HTERT RPE-1 (cell line): ENCODE measurements around the gene ANKRD44.

Experiments
- in situ Hi-C: fragments of 300-500 bp; cut with MboI; formaldehyde crosslinking; loops from 4 replicates; pipeline ENCODE4 v1.14.3; 2020; ENCODE audit warnings: low sequenced_read_pairs

ANKRD44 gene

DNA sequence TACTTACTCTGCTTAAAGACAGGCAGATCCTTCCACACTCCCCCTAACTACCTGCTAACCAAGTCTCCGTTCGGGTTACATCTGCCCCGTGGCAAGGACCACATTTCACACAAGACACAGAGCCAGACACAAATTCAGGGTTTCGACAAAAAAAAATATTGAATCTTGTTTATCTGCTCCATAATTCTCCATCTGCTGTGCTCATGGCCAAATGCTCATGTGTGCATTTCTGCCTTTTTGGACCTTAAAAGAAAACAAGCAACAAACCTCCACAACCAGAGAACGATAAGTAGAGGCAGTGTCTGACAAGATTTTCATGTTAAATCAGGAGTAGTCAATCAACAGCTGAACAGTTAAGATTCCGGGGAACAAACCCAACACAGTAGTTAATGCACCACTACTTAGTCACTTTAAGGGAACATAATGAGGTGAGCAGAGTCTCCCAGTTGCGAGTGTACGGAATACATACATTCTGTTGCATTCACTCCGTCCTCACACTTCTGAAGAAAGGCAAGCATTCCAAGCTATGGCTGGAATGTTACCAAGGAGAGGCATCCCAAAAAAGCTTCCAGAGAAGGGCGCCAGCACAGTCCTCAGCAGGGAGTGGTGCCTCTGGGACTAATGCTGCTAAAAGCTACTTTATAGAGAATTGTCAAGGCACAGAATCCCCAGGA lies 121.0 kb downstream of the ANKRD44 start:
- in situ Hi-C loops: no loop called here

DNA sequence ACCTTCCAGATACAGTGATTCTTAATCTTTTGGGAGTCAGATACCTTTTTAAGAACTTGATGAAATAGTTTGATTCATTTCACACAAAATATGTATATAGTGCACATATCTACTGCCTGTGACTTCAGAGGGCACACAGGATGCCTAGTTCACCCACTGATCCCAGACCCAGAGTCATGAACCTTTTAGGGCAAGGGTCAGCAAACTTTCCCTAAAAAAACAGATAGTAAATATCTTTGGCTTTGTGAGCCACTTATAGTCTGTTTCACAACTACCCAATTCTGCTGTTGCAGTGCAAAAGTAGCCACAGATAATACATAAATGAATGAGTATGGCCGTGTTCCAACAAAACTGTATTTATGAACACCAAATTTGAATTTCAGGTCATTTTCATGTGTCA lies 124.9 kb downstream of the ANKRD44 start:
- in situ Hi-C loops: no loop called here

- in situ Hi-C loops: no loop called here
Measured at GRCh38 chr2:197184959-197185586, 125.5 kb downstream of the ANKRD44 start.

DNA sequence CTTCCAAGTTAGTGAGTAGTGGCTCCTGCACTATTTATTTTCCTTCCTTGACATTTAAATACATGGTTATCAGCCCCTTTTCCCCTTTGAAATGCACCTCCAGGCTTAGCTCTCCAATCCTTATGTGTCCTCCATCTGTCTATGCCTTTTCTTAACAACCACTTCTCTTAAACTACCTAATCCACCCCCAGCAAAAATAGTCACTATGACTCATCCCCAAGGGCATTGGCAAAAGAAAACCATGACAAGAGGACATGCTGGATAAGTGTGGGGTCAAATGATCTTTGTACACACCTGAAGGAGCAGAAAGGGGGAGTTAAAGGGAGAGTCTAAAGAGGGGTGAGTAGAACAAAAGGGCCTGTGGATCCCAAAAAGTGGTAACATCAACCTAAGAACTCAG lies 127.2 kb downstream of the ANKRD44 start:
- in situ Hi-C loops: no loop called here

DNA sequence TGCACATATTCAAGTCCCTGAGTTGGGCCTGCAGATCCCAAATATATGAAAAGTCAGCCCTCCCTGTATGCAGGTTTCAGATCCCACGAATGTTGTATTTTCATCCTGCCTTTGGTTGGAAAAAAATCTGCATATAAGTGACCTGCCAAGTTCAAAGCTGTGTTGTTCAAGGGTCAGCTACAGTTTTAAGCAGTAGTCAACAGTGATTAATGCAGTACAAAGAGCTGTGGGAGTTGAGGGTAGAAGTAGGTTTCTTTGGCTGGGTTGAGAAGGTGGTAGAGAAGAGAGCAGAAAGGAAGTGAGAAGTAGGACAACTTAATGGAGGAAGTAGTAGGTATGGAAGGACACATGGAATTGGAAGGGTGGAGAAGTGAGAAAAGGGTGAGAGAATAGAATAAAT lies 127.9 kb downstream of the ANKRD44 start:
- in situ Hi-C loops: no loop called here

GRCh38 chr2:197181491-197181890 lies 129.1 kb downstream of the ANKRD44 start:
- in situ Hi-C loops: no loop called here

GRCh38 chr2:197179744-197180498 lies 130.7 kb downstream of the ANKRD44 start:
- in situ Hi-C loops: no loop called here

- in situ Hi-C loops: no loop called here
Measured at GRCh38 chr2:197176522-197176921, 134.1 kb downstream of the ANKRD44 start.

DNA sequence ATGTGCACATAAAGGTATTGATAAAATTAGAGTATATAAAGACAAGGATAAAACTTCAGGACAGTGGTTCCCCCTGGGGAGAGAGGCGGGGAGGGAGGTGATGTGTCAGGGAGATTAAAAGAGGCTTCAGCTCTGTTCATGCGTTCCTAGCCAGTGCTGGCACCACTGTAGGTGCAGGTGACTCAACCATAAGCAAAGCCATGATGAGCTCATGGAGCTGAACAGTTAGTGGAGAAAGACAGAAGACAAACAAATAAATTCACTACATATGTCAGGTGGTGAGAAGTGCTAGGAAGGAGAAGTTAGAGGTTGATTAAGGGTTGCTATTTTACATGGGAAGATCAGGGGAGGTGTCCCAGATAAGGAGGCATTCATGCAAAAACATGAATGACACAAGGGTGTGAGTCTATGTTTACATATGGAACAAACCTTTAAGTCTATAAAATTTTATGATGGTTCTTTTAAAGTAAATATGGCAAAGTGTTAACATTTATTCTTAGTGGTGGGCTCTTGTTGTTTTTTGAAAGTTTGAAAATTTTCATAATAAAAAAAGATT lies 136.0 kb downstream of the ANKRD44 start:
- in situ Hi-C loops: no loop called here

DNA sequence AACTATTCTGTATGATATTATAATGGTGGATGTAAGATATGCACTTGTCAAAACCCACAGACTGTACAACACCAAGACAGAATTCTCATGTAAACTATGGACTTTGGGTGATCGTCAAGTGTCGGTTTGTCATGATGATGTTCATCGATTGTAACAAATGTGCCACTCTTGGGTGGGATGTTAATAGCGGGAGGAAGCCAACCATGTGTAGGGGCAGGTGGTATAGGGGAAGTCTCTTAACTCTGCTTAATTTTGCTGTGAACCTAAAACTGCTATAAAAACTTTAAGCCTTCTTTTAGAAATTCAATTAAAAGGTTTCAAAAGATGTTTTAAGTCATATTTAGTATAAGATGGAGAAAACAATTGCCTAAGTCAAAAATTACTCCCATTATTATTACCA lies 139.0 kb downstream of the ANKRD44 start:
- in situ Hi-C loops: no loop called here

DNA sequence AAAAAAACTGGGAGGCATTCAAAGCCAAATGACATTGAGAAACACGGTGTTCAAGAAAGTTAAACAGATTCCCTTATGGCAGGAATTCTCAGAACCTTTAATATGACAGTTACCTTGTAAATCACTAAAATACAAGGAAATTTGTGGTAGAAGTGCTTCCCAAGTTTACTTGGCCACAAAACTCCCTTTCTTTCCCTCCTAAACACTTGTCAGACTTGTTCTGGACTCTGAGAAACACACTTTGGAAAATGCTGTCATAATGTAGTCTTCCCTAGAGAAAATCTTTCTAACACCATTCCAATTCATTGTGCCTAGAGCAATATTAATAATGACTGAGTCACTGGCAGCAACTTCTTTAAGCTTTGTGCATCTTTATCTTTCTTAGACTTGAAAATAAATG lies 140.4 kb downstream of the ANKRD44 start:
- in situ Hi-C loops: no loop called here

GRCh38 chr2:197168705-197169104 lies 141.9 kb downstream of the ANKRD44 start:
- in situ Hi-C loops: no loop called here

GRCh38 chr2:197167608-197168314 lies 142.8 kb downstream of the ANKRD44 start:
- in situ Hi-C loops: no loop called here

DNA sequence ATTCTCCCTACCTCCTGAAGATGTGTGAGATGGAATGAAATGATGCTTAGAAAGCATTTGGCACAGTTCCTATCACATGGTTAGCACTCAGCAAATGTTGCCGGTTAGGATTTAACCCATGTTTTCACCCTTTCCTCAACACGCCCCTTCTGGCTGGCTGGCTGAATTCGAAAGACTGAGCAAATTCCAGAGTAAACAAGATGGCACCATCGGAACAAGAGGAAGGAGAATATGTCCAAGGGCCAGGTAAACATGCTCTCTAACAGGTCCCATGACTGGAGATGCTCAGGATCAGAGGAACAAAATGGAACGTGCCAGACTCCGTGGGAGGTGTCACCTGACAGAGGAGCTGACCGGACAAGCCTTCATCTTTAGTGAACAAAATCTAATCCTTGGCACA lies 145.6 kb downstream of the ANKRD44 start:
- in situ Hi-C loops: no loop called here

DNA sequence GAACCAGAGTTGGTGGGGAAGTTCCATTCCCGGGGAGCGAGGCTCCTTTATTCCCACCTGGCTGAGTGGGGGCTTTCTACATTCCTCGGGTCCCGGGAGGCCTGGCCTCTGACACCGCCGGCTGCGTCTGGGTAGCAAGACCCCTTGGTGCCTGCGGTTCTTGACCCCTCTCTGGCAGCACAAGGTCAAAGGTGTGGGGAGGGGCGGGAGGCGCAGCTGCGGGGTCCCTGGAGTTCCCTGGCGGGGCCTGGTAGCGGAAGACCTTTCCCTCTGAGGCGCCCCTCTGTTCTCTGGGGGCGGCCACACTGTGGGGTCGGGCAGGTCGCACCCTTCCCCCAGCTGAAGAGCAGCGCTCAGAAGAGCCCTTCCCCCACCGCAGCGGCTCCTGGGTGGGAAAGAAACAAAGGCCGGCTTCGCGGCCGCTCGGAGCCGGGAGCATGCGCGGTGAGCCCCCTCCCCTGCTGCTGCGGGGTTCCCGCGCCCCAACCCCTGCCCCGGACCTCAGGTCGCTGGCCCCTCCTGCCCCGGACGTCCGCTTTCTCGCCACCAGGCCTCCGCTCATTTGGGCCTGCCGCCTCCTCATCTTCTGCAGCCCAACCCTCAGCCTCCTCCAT lies 146.3 kb downstream of the ANKRD44 start:
- in situ Hi-C loops: no loop called here

DNA sequence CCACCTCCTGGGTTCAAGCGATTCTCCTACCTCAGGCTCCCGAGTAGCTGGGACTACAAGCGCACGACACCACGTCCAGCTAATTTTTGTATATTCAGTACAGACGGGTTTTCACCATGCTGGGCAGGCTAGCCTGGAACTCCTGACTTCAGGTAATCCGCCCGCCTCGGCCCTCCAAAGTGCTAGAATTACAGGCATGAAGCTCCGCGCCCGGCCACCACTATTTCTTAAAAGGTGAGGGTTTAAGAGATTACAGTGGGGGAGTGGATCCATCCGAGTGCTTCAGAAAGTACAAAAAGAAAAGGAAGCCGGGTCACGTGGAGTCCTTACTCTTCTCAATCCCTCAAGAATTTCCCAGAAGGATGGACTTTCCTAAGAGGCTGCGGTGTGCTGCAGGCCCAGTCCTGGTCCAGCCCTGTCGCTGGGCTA lies 146.9 kb downstream of the ANKRD44 start:
- in situ Hi-C loops: no loop called here

- in situ Hi-C loops: no loop called here
Measured at GRCh38 chr2:197161774-197162173, 148.8 kb downstream of the ANKRD44 start.

DNA sequence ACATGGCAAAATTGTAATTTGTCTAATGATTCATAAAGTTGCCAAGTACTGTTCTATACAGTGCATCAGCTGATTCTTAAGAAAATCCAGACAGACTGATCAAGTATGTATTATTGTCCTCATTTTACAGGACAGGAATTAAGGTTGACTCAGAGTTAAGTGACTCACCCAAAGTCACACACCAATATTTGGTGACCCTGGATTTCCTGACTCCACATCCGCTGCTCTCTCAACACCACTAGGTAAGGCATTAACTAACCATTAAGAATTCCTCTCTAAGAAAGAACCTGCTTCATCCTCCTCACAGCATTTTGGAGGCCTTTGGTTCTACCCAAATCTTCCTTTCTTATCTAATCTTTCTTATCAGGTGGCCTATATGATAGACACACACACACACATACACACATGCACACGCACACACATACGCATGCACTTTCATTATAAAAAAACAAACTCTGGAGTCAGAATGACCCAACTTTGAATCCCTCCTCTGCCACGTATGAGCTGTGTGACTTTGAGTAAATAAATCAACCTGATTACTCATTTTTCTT lies 150.8 kb downstream of the ANKRD44 start:
- in situ Hi-C loops: no loop called here

- in situ Hi-C loops: no loop called here
Measured at GRCh38 chr2:197158591-197159550, 151.7 kb downstream of the ANKRD44 start.
